Heart left ventricle (tissue), 13 donors: ENCODE results near the gene FAM83E.

ENCODE experiments used
- CTCF ChIP-seq, 12 donors: fragments of 200-600 bp; sonication (generic) in 4 of 12; IDR thresholded peaks; one replicate each; pipeline versions ENCODE4 v1.5.0 to v1.8.0; 2018 to 2022; ENCODE audit warnings: antibody characterized with exemption in 12 of 12, mild to moderate bottlenecking in 5 of 12
- POLR2A ChIP-seq, 2 donors: fragments of 450-650 bp; IDR thresholded peaks; one replicate each; pipeline ENCODE4 v1.6.1; 2017; ENCODE audit warnings: antibody characterized with exemption in 2 of 2, mild to moderate bottlenecking in 2 of 2, moderate library complexity in 2 of 2
- donor health status: ischemic (EF 13 %, LVEDD 7.1; RV severe dilation, severe dysfunction).
- donor health status: DM: no; HTN: yes; CAD: no.
- donor health status: DM: no; HTN: no; CAD: no.
- donor health status: ischemic (EF 25% LVEDD 6.9; RV normal size, moderate dysfunction).
- donor health status: ischemic (EF 25% LVEDD 5.7; RV mildly dilated, moderate dysfunction).
- donor health status: ischemic (EF 35%, LVEDD 5.7; RV mildly dilated, moderate dysfunction).
- donor health status: nonischemic (EF 11% LVEDD 7.7; RV severe dilation, severe dysfunction).
- donor health status: DM: yes; HTN: yes; CAD: no.
- donor health status: PGD.
- donor health status: ischemic (EF 29% LVEDD 5.4; RV normal size, mild dysfunction).
- donor health status: nonischemic (EF 23%, LVEDD 6.1; RV moderate dilation, normal function).

GRCh38 chr19:48641850-48642249, 27.0 kb upstream of the FAM83E start:
- TF ChIP-seq CTCF (IDR thresholded peaks at IDR 0.05) = no peak
- TF ChIP-seq POLR2A (IDR thresholded peaks at IDR 0.05) = no peak
